Stimulated activated CD4-positive, alpha-beta T cell treated with anti-CD3 and anti-CD28 coated beads, Interleukin-2, amount 100 ng/mL, for 24 hours (primary cell): ENCODE results near the gene ADORA2B.
"Not testable (repeated sequence)": the region's sequence is repeated elsewhere in the genome, so short reads cannot be mapped to it uniquely, and the experiment has no call there.

Experiments
- DNase-seq, 2 donors: peaks; one replicate each; pipeline ENCODE4 v3.0.0-alpha.2; 2020

The ADORA2B gene

DNA sequence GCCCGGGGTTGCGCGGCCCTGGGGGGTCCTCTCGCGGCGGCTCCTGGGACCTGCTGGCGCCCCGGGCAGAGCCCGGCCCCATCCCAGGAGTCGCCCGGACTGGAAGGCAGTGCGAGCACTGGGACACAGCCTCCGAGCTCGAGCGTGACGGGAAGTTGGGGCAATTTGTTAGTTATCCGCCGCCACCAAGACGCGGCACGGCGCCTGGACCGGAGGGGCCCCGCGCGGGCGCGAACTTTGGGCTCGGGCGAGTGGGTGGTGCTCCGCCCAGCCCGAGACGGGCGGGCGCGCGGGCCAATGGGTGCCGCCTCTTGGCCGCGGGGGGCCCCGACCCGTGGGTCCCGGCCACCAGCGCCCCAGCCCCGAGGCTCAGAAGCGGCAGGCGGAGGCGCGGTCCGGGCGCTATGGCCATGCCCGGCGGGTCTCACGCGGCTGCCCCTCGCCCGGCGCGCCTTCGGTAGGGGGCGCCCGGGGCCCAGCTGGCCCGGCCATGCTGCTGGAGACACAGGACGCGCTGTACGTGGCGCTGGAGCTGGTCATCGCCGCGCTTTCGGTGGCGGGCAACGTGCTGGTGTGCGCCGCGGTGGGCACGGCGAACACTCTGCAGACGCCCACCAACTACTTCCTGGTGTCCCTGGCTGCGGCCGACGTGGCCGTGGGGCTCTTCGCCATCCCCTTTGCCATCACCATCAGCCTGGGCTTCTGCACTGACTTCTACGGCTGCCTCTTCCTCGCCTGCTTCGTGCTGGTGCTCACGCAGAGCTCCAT is at the start of gene ADORA2B:
TSS of gene ADORA2B (plus strand) at position 372 of the 768 bp plus-strand sequence. CDS start at position 491, 119 bp downstream.
- peak; percentile 58 to 70 for DNase-seq

GRCh38 chr17:15896277-15896676 is 48.7 kb upstream of the ADORA2B start:
- DNase-seq = no peak

DNA sequence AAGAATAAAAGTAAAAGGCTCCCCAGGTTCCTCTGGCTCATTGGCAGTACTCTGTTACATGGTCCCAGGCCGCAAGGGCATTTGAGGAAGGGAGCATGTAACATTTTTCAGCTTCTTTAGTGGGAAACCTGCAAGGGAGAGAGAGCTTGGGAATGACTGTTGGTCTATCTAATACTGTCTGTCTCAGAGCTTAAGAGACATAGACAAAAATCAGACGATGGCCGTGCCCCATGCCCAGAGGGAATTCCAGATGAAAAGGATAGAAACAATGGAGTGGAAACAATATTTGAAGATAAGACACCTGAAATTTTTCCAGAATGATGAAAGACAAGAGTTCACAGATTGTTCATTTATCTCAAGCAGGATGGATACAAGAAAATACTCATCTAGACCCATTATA is 48.1 kb upstream of the ADORA2B start:
- peak in 1 of 2 donors; percentile 4 for DNase-seq

DNA sequence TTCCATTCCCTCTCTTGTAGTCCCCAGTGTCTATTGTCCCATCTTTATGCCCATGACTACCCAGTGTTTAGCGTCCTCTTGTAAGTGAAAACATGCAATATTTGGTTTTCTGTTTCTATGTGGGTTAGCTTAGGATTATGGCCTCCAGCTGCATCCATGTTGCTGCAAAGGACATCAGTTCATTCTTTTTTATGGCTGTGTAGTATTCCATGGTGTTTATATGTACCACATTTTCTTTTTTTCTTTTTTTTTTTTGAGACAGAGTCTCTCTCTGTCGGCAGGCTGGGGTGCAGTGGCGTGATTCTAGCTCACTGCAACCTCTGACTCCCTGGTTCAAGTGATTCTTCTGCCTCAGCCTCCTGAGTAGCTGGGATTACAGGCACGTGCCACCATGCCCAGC is 45.3 kb upstream of the ADORA2B start:
- not testable (repeated sequence) for DNase-seq

DNA sequence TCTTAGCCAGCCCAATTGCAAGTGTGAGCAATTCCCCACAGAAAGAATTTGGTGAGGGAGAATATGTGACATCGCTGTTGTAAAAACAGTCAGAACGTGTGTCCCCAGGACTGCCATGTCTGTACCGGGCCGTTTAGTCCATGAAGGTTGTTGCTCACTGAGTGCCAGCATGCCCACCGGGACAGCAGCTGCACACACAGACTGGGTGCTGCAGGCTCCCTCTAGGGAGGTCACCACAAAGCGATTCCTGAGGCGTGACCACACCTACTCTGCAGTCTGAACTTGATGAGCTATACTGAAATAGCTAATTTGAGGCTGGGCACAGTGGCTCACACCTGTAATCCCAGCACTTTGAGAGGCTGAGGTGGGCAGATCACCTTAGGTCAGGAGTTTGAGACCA is 44.1 kb upstream of the ADORA2B start:
- no peak for DNase-seq

DNA sequence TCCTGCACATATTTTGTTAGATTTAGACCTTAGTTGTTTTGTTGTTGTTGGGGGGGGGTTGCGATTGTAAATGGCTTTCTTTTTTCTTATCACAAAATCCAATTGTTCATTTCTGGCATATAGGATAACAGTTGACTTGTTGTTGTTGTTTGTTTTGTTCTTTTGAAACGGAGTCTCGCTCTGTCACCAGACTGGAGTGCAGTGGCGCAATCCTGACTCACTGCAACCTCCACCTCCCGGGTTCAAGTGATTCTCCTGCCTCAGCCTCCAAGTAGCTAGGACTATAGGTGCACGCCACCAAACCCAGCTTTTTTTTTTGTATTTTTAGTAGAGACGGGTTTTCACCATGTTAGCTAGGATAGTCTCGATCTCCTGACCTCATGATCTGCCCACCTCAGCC is 39.7 kb upstream of the ADORA2B start:
- not testable (repeated sequence) for DNase-seq

DNA sequence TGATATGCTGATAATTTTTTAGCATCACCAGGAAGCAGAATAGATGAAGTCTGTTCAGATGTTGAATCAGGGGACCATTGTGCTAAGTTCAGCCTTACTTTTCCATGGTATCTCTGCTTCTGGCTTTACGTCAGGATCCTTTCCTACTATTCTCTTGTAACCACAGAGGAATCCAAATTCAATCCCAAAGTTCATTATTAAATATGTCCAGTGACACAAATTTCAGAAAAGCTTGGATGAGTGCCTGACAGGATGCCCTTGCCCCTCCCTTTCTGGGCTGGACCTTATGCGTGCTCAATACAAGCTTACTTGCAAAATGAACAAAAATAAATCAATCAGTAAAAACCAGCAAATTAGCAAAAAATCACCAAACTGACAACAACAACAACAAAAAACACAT is 37.6 kb upstream of the ADORA2B start:
- no peak for DNase-seq

GRCh38 chr17:15908378-15908777 is 36.6 kb upstream of the ADORA2B start:
- DNase-seq = no peak

- DNase-seq = no peak
Observed at GRCh38 chr17:15909481-15909991, 35.4 kb upstream of the ADORA2B start.

- DNase-seq = no peak
Observed at GRCh38 chr17:15910791-15911190, 34.1 kb upstream of the ADORA2B start.

- not testable (repeated sequence) for DNase-seq
Observed at GRCh38 chr17:15911701-15912100, 33.2 kb upstream of the ADORA2B start.

DNA sequence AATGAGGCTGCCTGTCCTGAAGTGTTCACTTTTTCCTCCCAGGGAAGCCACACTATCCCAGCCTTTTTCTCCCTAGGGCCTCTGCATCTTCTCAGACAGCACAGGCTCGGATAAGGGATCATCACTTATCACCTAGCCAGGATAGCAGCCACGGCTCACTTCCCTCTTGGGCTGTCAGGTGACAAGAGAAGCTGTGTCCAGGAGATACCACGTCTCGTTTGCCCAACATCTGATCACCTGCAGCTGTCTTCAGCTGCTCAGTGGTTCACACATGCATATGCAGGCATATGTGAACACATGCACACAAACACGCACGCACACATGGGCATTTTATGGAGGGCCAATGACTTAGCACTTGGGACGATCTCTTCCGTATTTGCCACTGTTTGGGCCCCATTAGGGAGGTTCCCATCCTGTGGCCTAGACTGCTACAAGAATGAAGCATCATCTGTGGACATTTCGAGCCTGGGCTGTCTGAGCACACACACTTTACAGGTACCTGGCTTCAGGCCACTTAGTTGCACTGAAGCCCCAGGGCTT is 32.4 kb upstream of the ADORA2B start:
- DNase-seq = no peak

DNA sequence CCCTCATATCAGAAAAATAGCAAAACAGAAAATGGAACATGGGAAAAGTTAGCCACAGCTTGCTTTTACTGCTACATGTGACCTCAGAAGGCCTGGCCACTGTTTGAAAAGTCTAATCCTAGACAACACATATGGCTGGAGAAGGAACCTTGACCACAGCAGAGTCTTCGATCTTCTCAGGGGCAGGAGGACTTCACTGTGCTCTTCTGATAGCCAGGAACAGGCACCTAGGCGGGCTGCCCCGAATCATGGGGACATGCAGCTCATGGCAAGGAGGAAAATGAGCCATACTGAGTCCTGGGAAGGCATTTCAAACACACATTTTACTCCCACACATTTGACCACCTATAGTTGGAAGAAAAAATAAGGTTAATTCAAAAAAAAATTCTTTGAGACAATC is 31.1 kb upstream of the ADORA2B start:
- DNase-seq = no peak

GRCh38 chr17:15914400-15915170 is 30.3 kb upstream of the ADORA2B start:
- no peak for DNase-seq

GRCh38 chr17:15915961-15916360 is 29.0 kb upstream of the ADORA2B start:
- DNase-seq = no peak

DNA sequence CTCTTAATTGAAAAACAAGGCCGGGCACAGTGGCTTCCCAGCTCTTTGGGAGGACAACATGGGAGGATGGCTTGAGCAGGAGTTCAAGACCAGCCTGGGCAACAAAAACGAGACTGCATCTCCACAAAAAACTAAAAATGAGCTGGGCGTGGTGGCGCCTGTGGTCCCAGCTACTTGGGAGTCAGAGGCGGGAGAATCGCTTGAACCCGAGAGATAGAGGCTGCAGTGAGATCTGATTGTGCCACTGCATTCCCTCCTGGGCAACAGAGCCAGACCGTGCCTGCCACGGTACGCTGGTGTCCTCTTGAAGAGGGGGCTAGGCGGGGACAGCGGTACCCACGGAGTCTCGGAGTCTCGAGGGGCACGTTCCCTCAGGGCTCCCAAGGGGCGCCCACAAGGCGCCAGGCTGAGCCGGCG is 27.9 kb upstream of the ADORA2B start:
- no peak for DNase-seq

DNA sequence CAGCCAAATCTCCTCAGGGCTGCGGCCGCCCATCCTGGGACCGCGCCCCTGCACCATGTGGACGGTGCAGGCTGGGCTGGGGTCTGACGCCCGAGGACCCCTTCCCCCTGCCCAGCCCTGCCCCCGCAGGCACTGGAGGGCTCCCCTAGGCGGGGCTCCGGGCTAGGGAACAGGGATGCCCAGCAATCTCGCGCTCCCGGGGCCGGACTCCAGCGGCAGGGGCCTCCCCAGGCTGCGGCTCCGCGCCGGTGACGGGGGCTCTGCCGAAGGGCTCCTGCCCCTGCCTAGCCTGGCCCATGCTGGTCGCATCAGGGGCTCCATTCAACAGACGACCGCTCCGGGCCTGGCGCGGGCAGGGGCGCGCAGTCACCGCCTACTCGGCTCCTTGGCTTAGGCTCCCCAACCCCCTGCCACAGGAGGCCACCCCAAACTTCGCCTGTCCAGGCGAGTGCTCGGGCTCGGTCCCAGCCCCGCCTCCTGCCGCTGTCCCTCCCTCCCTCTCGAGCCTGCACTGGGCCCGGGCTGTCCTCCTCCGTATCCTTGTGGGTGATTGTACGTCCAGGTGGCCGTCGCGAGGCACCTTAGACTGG is 27.4 kb upstream of the ADORA2B start:
- DNase-seq = no peak

GRCh38 chr17:15918261-15918660 is 26.7 kb upstream of the ADORA2B start:
- DNase-seq = no peak

GRCh38 chr17:15918661-15919259 is 26.2 kb upstream of the ADORA2B start:
- DNase-seq = no peak

- DNase-seq = no peak
Observed at GRCh38 chr17:15919466-15919865, 25.5 kb upstream of the ADORA2B start.

DNA sequence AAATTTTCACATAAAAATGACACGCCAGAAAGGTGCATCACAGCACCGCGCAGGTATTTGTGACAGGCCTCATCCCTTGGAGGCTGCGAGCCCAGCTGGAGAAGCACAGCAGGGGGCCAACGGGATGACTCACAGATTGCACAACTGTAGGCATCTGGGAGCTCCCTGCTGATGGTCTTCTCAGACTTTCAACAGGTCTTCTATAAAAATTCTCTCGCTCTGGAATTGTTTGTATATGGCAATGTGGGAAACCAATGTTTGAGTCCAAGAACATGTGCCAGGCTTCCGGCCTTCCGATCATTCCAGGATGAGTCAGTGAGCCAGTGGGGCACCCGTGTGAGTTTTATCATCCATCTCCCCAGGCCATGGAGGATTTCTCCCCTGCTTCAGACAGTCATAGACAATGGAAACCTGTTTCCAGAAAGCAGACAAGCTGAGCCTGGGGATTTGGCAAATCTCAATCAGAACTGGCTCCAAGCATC is 24.1 kb upstream of the ADORA2B start:
- no peak for DNase-seq

DNA sequence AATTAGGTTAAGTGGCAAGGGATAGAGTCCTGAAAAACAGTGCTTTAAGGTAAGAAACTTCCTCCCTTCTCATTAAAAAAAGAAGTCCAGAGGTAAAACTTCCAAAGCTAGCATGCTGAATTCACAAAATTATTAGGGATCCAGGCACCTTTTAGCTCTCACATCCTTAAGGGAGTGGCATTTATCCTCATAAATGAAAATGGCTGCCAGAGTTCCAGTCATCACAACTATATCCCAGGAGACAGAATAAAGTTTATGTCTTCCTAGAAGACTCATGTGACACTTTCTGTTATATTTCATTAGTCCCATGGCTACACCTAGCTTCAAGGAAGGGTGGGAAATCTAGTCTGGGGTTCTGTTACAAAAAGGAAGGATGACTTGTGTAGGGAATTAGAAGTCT is 23.3 kb upstream of the ADORA2B start:
- DNase-seq = no peak

GRCh38 chr17:15922586-15922985 is 22.3 kb upstream of the ADORA2B start:
- no peak for DNase-seq
